Liver (tissue), 9 donors: Measurements from ENCODE around the gene SGSM1. TPM values are rescaled to one million over a fixed set of nuclear protein-coding genes. Genes with fewer than 3 reads are reported as not detected.
A peak's percentile ranks its signal among the peaks of the same experiment; 100 is the strongest.

Experiments
- DNase-seq: peaks from one replicate; pipeline ENCODE4 v3.0.0-alpha.2; 2017; ENCODE audit warnings: low spot score
- H3K27ac ChIP-seq, 2 donors: one replicate each; pipeline ENCODE4 v1.7.0; 2013; ENCODE audit warnings: inconsistent platforms in 2 of 2, low read length in 2 of 2, control low read depth in 1 of 2, low read depth in 1 of 2, mild to moderate bottlenecking in 1 of 2
- H3K27me3 ChIP-seq, 4 donors: one replicate each; pipeline versions ENCODE4 v1.6.1 to v1.7.0; 2013; ENCODE audit warnings: low read length in 3 of 4, inconsistent platforms in 1 of 4, mild to moderate bottlenecking in 1 of 4, moderate library complexity in 1 of 4; ENCODE audit not compliant: control insufficient read depth in 4 of 4, insufficient read depth in 4 of 4
- H3K36me3 ChIP-seq, 4 donors: one replicate each; pipeline versions ENCODE4 v1.6.1 to v1.7.0; 2013; ENCODE audit warnings: low read length in 3 of 4, mild to moderate bottlenecking in 3 of 4, low read depth in 1 of 4, moderate library complexity in 1 of 4; ENCODE audit not compliant: control insufficient read depth in 4 of 4, insufficient read depth in 3 of 4
- H3K4me1 ChIP-seq, 4 donors: one replicate each; pipeline versions ENCODE4 v1.6.1 to v1.7.0; 2013; ENCODE audit warnings: low read length in 3 of 4, mild to moderate bottlenecking in 3 of 4, moderate library complexity in 1 of 4; ENCODE audit not compliant: control insufficient read depth in 4 of 4, insufficient read depth in 4 of 4
- H3K4me3 ChIP-seq, 3 donors: one replicate each; pipeline versions ENCODE4 v1.6.1 to v1.7.0; 2013; ENCODE audit warnings: low read length in 3 of 3, control low read depth in 1 of 3, low read depth in 1 of 3, mild to moderate bottlenecking in 1 of 3
- H3K9ac ChIP-seq, 2 donors: one replicate each; pipeline ENCODE4 v1.7.0; 2013; ENCODE audit warnings: low read length in 2 of 2, mild to moderate bottlenecking in 2 of 2, moderate library complexity in 2 of 2, control low read depth in 1 of 2, low read depth in 1 of 2
- H3K9me3 ChIP-seq, 4 donors: one replicate each; pipeline versions ENCODE4 v1.6.1 to v1.7.0; 2013; ENCODE audit warnings: low read length in 3 of 4; ENCODE audit not compliant: control insufficient read depth in 4 of 4
- ATF3 ChIP-seq: IDR thresholded peaks from 2 replicates; pipeline ENCODE4 v1.6.1; 2016; ENCODE audit warnings: antibody characterized with exemption
- CTCF ChIP-seq: fragments of 150-350 bp; IDR thresholded peaks from 2 replicates; pipeline ENCODE4 v1.5.1; 2017; ENCODE audit warnings: improper control_type of control experiment, low read depth, low read length; ENCODE audit not compliant: missing input control
- EGR1 ChIP-seq, 2 donors: IDR thresholded peaks; 2 replicates each; pipeline ENCODE4 v1.6.1; 2016 to 2018; ENCODE audit warnings: antibody characterized with exemption in 2 of 2, low read depth in 2 of 2
- FOXA1 ChIP-seq: IDR thresholded peaks from 2 replicates; pipeline ENCODE4 v1.6.1; 2016; ENCODE audit warnings: antibody characterized with exemption
- HNF4A ChIP-seq, 2 donors: conservative IDR thresholded peaks; 2 replicates each; pipeline ENCODE4 v1.6.1; 2016; ENCODE audit warnings: antibody characterized with exemption in 2 of 2, mild to moderate bottlenecking in 2 of 2
- JUND ChIP-seq, 2 donors: IDR thresholded peaks; 2 replicates each; pipeline ENCODE4 v1.6.1; 2016; ENCODE audit warnings: antibody characterized with exemption in 2 of 2
- MAX ChIP-seq: IDR thresholded peaks from 2 replicates; pipeline ENCODE4 v1.6.1; 2016; ENCODE audit warnings: antibody characterized with exemption
- NR2F2 ChIP-seq: IDR thresholded peaks from 2 replicates; pipeline ENCODE4 v1.6.1; 2016; ENCODE audit warnings: antibody characterized with exemption
- RAD21 ChIP-seq, 2 donors: IDR thresholded peaks; 2 replicates each; pipeline ENCODE4 v1.6.1; 2016; ENCODE audit warnings: antibody characterized with exemption in 2 of 2, mild to moderate bottlenecking in 2 of 2
- RXRA ChIP-seq, 2 donors: IDR thresholded peaks; 2 replicates each; pipeline ENCODE4 v1.6.1; 2017 to 2018; ENCODE audit warnings: antibody characterized with exemption in 2 of 2, mild to moderate bottlenecking in 1 of 2
- SP1 ChIP-seq: IDR thresholded peaks from 2 replicates; pipeline ENCODE4 v1.6.1; 2018; ENCODE audit warnings: antibody characterized with exemption, mild to moderate bottlenecking
- YY1 ChIP-seq: IDR thresholded peaks from 2 replicates; pipeline ENCODE4 v1.6.1; 2016; ENCODE audit warnings: antibody characterized with exemption, mild to moderate bottlenecking
- ZBTB33 ChIP-seq: IDR thresholded peaks from 2 replicates; pipeline ENCODE4 v1.6.1; 2016; ENCODE audit warnings: antibody characterized with exemption
- WGBS: extraction: QIAGEN DNeasy Blood & Tissue Kit; methylation state at CpG from one replicate; pipeline ENCODE4 v1.1.7; 2013; 5-methylcytosine and 5-hydroxymethylcytosine counted together
- polyA plus RNA-seq, 2 donors: library from polyadenylated mRNA; stranded (reverse) in 1 of 2; unstranded in 1 of 2; fragments of 200-250 nt in 1 of 2; fragments of >200 nt in 1 of 2; fragmentation: Nextera tagmentation in 1 of 2; extraction: Ambion mirVana in 1 of 2; gene quantifications; one replicate each; pipeline versions ENCODE4 v1.2.1 to v1.2.3, GENCODE V29; 2013 to 2015
- total RNA-seq, 2 donors: library from RNA; depleted of rRNA; stranded (reverse); fragments of >200 nt; gene quantifications; one replicate each; pipeline ENCODE4 v1.2.3, GENCODE V29; 2014
- donor health status: healthy.
- donor health status: healthy.
- donor health status: healthy.
- donor health status: healthy.
- donor health status: healthy.

The SGSM1 gene
- total and polyA plus RNA-seq, 4 donors, result 0.08 to 0.51 (median 0.21) TPM

GRCh38 chr22:24951942-24952836 is 146.2 kb downstream of the SGSM1 start, which contains the start of gene KIAA1671:
Gene KIAA1671, plus strand, starts transcription at chr22:24952716. Its CDS starts 75,284 bp downstream, at chr22:25028000.
- peaks cover 7 to 31% (median 18%) of the 10 kb centered on the region in 4 donors for H3K4me1 ChIP-seq
- DNase-seq, result peak; percentile 91
- H3K27ac ChIP-seq, result peak within 1 kb of the TSS; percentile 74 to 90
- H3K36me3 ChIP-seq, result no peaks in the 10 kb centered on the region
- H3K4me3 ChIP-seq, result peak within 1 kb of the TSS; percentile 75 to 92 (median 82)
- no peaks in the 10 kb centered on the region for H3K9me3 ChIP-seq
- no peak for TF ChIP-seq MAX
- TF ChIP-seq CTCF, result peak; percentile 97
- peak in 1 of 2 donors; percentile 5 for TF ChIP-seq EGR1 (IDR thresholded peaks at IDR 0.05; ENCODE audit: low read depth in 2 of 2)
- no peak for TF ChIP-seq ATF3
- peak; percentile 73 for TF ChIP-seq YY1
- TF ChIP-seq JUND (IDR thresholded peaks at IDR 0.05), result no peak
- TF ChIP-seq HNF4A (conservative IDR thresholded peaks at IDR 0.05), result peak in 1 of 2 donors; percentile 38
- peak; percentile 27 for TF ChIP-seq SP1
- TF ChIP-seq RXRA (IDR thresholded peaks at IDR 0.05), result peak; percentile 23 to 52
- TF ChIP-seq RAD21 (IDR thresholded peaks at IDR 0.05), result peak; percentile 100
- TF ChIP-seq NR2F2, result peak; percentile 83
- no peaks in the 10 kb centered on the region for H3K27me3 ChIP-seq
- 2% methylated on average over 71 of the region's 71 CpGs for WGBS
- H3K9ac ChIP-seq, result peak within 1 kb of the TSS; percentile 5 to 30

GRCh38 chr22:24952837-24953383 is 146.9 kb downstream of the SGSM1 start:
- WGBS, result under 1% methylated on average over 35 of the region's 35 CpGs
- Histone ChIP-seq H3K4me3 (peak overlapping the region; percentile 75 to 92 (median 82)), H3K9ac (peak overlapping the region; percentile 5 to 30), H3K36me3 (no peaks in the 10 kb centered on the region), H3K9me3 (no peaks in the 10 kb centered on the region), H3K4me1 (peaks cover 7 to 31% (median 18%) of the 10 kb centered on the region in 4 donors), H3K27me3 (no peaks in the 10 kb centered on the region), H3K27ac (peak overlapping the region; percentile 74 to 90)
- no peak for TF ChIP-seq EGR1 (IDR thresholded peaks at IDR 0.05; ENCODE audit: low read depth in 2 of 2)
- TF ChIP-seq MAX, result no peak
- TF ChIP-seq RAD21 (IDR thresholded peaks at IDR 0.05), result no peak
- TF ChIP-seq ZBTB33, result peak; percentile 97
- TF ChIP-seq HNF4A (conservative IDR thresholded peaks at IDR 0.05), result no peak
- no peak for TF ChIP-seq ATF3
- TF ChIP-seq FOXA1, result no peak
- DNase-seq, result no peak
